ENCODE results near the gene SAT2.
A peak's percentile ranks its signal among the peaks of the same experiment; 100 is the strongest.

The SAT2 gene

GRCh38 chr17:7592422-7593021 lies 35.1 kb downstream of the SAT2 start:
- no peak for DNase-seq (ENCODE audit: low read depth in 1 of 2, low spot score in 1 of 2)

DNA sequence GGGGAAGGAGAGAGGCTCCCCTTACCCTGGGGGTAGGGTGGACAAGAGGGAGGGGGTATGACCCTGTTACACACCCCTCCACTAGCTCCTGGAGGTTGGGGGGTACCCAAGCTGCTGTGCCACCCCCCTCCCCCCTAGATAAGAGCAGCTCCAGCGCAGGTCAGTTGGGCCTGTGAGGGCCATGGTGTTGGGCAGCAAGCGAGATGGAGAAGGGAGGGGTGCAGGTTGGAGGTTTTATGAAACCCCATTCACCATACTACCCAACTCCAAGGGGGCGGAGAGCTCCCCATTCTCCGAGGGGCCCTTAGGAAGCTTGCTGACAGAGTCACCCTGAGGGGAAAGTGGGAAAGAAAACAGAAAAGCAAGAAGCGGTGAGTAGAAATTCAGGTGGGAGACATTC lies 36.0 kb downstream of the SAT2 start:
- no peak for DNase-seq (ENCODE audit: low read depth in 1 of 2, low spot score in 1 of 2)

GRCh38 chr17:7590743-7591142 lies 36.9 kb downstream of the SAT2 start:
- no peak for DNase-seq (ENCODE audit: low read depth in 1 of 2, low spot score in 1 of 2)

- DNase-seq (ENCODE audit: low read depth in 1 of 2, low spot score in 1 of 2): no peak
These were observed 37.5 kb downstream of the SAT2 start, which contains the start of gene SOX15 for GRCh38 chr17:7589891-7590691. TSS of gene SOX15 (minus strand) at chr17:7590094. CDS start at chr17:7589676, 418 bp downstream.

DNA sequence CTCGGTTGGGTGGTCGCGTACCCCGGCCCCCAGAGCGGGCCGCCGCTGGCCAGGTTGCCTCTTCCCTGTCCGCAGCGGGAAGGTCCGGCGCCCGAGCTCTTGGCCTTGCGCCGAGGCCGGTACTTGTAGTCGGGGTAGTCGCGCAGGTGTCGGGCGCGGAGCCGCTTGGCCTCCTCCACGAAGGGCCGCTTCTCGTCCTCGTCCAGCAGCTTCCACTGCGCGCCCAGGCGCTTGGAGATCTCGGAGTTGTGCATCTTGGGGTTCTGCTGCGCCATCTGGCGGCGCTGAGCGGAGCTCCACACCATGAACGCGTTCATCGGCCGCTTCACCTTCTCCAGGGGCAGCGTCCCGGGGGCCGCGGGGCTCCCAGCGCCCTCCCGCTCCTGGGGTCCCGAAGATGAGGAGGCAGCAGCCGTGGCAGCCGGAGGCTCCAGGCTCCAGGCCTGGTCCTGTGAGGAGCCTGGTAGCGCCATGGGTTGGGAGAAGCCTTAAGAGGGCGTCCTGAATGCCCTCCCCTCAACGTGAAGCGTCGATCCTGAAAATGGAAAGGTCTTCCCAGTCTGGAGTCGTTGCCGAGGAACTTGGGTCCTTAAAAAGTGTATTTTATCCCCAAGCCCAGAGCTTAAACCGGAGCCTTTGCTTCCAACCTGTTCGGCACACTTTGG lies 38.3 kb downstream of the SAT2 start:
- DNase-seq (ENCODE audit: low read depth in 1 of 2, low spot score in 1 of 2): peak; percentile 34 to 57

DNA sequence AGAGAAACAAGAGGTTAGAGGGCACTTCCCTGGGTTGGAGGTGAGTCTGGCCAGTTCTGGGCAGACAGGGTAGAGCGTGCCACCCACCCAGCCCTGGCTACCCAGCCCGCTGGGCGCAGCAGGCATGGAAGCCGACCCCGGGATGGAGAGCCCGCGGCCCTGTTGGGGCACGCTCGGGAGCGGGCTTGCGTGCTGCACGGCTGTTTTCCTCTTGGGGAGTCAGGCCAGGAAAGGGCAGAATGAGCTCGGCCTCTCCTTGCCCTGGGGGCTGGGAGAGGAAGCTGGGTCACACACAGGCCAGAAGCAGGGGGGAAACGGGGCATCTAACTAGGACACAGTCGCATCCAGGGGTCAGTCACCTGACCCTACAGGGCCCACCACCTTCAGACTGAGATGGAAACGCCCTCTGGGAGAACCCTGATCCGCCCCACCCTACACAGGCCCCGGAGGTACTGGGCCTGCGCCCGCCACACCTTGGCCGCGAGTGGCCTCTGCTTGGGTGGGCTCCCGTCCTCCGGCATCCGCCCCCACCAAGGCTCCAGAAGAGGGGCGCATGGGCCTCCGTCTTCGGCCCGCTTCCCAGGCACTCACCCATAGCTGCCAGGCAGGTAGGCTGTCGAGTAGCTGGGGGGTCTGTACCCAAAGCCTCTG lies 38.9 kb downstream of the SAT2 start:
- no peak for DNase-seq (ENCODE audit: low read depth in 1 of 2, low spot score in 1 of 2)

GRCh38 chr17:7587420-7588151 lies 40.0 kb downstream of the SAT2 start:
- DNase-seq (ENCODE audit: low read depth in 1 of 2, low spot score in 1 of 2): no peak

DNA sequence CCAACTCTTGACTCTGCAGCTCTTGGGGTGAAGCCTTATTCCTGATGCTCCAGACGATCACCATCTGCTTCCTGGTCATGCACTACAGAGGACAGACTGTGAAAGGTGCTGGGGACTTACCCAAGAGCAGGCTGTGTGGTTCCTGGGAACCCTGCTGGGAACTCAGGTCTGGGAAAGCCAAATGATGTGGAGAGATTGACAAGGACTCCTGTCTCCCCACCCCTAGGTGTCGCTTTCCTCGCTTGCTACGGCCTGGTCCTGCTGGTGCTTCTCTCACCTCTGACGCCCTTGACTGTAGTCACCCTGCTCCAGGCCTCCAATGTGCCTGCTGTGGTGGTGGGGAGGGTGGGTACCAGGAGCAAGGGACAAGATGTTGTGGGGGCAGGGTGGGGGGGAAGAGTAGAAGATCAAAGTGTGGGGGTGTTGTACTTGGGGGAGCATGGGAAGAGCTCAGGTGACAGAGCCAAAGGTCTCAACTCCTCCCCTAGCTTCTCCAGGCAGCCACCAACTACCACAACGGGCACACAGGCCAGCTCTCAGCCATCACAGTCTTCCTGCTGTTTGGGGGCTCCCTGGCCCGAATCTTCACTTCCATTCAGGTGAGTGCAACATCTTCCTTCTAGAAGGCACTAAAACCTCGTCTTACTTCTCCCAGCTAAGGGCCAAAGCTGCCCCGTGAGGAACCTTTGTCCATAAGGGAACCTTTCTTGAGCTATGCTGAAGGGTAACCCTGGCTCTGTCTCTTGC lies 40.8 kb downstream of the SAT2 start:
- no peak for DNase-seq (ENCODE audit: low read depth in 1 of 2, low spot score in 1 of 2)

GRCh38 chr17:7583253-7584109 lies 44.1 kb downstream of the SAT2 start, which contains the start of gene MPDU1:
TSS of gene MPDU1 (plus strand) at chr17:7583852. CDS start at chr17:7583863, 11 bp downstream.
- peak; percentile 91 for DNase-seq (ENCODE audit: low read depth in 1 of 2, low spot score in 1 of 2)

- no peak for DNase-seq (ENCODE audit: low read depth in 1 of 2, low spot score in 1 of 2)
These were observed 45.0 kb downstream of the SAT2 start for GRCh38 chr17:7582396-7583252.

DNA sequence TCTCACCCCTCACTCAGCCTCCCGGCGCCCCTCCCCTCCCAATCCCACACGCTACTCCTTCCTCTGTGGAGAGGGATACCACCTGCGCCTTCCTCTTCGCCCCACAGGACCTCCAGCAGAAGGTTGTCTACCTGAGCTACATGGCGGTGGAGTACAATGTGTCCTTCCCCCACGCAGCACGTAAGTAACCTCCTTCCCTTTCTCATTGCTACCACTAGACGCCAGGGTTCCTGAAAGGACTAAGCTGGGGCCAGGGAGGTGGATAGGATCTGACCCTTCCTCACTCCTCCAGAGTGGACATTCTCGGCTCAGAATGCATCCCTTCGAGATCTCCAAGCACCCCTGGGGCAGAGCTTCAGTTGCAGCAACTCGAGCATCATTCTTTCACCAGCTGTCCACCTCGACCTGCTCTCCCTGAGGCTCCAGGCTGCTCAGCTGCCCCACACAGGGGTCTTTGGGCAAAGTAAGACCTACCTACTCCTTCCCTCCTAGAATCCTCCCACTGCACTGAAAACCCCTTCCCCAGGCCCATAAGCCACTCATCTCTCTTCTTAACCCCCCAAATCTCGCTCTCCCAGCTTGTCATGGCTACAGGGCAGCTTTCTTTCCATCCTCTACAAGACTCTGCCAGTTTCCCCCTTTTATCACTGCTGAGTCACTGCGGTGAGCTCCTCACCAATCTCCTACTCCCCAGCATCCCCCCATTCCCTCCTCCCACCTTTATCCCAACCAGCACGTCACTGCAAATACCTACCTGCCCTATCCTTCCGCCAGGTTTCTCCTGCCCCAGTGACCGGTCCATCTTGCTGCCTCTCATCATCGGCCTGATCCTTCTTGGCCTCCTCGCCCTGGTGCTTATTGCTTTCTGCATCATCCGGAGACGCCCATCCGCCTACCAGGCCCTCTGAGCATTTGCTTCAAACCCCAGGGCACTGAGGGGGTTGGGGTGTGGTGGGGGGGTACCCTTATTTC lies 46.7 kb downstream of the SAT2 start:
- DNase-seq (ENCODE audit: low read depth in 1 of 2, low spot score in 1 of 2): no peak

DNA sequence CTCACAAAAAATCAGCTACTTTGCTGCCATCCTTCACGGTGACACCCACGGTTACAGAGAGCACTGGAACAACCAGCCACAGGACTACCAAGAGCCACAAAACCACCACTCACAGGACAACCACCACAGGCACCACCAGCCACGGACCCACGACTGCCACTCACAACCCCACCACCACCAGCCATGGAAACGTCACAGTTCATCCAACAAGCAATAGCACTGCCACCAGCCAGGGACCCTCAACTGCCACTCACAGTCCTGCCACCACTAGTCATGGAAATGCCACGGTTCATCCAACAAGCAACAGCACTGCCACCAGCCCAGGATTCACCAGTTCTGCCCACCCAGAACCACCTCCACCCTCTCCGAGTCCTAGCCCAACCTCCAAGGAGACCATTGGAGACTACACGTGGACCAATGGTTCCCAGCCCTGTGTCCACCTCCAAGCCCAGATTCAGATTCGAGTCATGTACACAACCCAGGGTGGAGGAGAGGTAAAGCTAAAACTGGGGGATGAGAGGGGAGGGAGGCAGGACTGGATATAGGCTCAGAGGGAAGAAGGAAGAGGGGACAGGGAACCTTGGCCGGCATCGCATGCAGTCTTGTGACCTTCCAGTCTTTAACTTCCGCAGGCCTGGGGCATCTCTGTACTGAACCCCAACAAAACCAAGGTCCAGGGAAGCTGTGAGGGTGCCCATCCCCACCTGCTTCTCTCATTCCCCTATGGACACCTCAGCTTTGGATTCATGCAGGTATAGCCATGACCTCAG lies 47.6 kb downstream of the SAT2 start:
- DNase-seq (ENCODE audit: low read depth in 1 of 2, low spot score in 1 of 2): no peak

DNA sequence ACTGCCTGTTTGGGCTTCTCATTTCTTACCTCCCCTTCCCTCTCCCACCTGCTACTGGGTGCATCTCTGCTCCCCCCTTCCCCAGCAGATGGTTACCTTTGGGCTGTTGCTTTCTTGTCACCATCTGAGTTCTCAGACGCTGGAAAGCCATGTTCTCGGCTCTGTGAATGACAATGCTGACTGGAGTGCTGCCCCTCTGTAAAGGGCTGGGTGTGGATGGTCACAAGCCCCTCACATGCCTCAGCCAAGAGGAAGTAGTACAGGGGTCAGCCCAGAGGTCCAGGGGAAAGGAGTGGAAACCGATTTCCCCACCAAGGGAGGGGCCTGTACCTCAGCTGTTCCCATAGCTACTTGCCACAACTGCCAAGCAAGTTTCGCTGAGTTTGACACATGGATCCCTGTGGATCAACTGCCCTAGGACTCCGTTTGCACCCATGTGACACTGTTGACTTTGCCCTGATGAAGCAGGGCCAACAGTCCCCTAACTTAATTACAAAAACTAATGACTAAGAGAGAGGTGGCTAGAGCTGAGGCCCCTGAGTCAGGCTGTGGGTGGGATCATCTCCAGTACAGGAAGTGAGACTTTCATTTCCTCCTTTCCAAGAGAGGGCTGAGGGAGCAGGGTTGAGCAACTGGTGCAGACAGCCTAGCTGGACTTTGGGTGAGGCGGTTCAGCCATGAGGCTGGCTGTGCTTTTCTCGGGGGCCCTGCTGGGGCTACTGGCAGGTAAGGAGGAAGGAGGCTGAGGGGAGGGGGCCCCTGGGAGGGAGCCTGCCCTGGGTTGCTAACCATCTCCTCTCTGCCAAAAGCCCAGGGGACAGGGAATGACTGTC lies 48.4 kb downstream of the SAT2 start, which contains the start of gene CD68:
Gene CD68, plus strand, starts transcription at position 638 of the 833 bp plus-strand sequence. Its CDS starts 40 bp downstream, at position 678.
- DNase-seq (ENCODE audit: low read depth in 1 of 2, low spot score in 1 of 2): peak in 1 of 2 donors; percentile 45

- DNase-seq (ENCODE audit: low read depth in 1 of 2, low spot score in 1 of 2): no peak
These were observed 50.1 kb downstream of the SAT2 start for GRCh38 chr17:7577327-7578199.

Measured in stimulated activated CD4-positive, alpha-beta T cell treated with anti-CD3 and anti-CD28 coated beads, Interleukin-15, amount 100 ng/mL, for 1 hour (primary cell).